ENCODE measurements around the gene LMNTD2.

The LMNTD2 gene

DNA sequence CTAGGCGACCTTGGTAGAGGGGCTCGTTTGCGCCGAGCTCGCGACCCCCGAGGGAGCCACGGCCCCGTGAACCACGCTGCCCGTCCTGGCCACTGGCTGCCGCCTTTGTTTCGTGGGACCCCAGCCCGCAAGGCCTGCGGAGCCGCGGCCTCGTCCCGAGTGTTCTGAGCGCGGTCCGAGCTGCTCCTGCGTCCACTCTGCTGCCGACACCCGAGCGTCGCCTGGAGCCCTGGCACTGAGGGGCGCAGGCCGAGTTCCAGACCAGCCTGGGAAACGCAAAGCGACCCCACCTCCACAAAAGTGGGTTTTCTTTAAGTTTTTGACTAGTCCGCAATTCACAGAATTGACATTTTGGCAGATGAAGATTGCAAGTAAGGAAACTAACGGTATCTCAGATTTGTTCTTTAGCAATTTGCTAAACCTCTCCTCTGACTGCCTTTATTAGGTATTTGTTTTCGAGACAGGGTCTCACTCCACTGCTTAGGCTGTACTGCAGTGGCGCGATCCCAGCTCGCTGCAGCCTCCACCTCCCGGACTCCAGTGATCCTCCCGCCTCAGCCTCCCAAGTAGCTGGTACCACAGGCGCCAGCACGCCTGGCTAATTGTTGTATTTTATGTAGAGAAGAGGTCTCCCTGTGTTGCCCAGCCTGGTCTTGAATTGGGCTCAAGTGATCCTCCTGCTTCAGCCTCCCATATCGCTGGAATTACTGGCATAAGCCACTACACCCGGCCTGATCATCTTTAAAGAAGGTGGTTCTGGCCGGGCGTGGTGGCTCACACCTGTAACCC, 52.6 kb downstream of the LMNTD2 start:
- TF ChIP-seq FOXM1 (IDR thresholded peaks at IDR 0.05; ENCODE audit: borderline replicate concordance, low read depth) (no peak), YY1 (IDR thresholded peaks at IDR 0.05; ENCODE audit: low read depth) (no peak), CREB1 (IDR thresholded peaks at IDR 0.05; ENCODE audit: low read depth) (no peak), TEAD4 (IDR thresholded peaks at IDR 0.05) (no peak), TAF1 (IDR thresholded peaks at IDR 0.05; ENCODE audit: low read depth) (no peak), ZBTB7A (IDR thresholded peaks at IDR 0.05; ENCODE audit: low read depth) (no peak), RAD21 (IDR thresholded peaks at IDR 0.05; ENCODE audit: low read depth) (no peak), NFIC (IDR thresholded peaks at IDR 0.05) (no peak), EGR1 (IDR thresholded peaks at IDR 0.05) (no peak), TCF12 (IDR thresholded peaks at IDR 0.05; ENCODE audit: low read depth) (no peak), EP300 (IDR thresholded peaks at IDR 0.05; ENCODE audit: borderline replicate concordance) (no peak), CEBPB (IDR thresholded peaks at IDR 0.05) (no peak)
- TF ChIP-seq, protein P1, sequence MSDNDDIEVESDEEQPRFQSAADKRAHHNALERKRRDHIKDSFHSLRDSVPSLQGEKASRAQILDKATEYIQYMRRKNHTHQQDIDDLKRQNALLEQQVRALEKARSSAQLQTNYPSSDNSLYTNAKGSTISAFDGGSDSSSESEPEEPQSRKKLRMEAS (IDR thresholded peaks at IDR 0.05) = no peak
- TF ChIP-seq, protein P2, sequence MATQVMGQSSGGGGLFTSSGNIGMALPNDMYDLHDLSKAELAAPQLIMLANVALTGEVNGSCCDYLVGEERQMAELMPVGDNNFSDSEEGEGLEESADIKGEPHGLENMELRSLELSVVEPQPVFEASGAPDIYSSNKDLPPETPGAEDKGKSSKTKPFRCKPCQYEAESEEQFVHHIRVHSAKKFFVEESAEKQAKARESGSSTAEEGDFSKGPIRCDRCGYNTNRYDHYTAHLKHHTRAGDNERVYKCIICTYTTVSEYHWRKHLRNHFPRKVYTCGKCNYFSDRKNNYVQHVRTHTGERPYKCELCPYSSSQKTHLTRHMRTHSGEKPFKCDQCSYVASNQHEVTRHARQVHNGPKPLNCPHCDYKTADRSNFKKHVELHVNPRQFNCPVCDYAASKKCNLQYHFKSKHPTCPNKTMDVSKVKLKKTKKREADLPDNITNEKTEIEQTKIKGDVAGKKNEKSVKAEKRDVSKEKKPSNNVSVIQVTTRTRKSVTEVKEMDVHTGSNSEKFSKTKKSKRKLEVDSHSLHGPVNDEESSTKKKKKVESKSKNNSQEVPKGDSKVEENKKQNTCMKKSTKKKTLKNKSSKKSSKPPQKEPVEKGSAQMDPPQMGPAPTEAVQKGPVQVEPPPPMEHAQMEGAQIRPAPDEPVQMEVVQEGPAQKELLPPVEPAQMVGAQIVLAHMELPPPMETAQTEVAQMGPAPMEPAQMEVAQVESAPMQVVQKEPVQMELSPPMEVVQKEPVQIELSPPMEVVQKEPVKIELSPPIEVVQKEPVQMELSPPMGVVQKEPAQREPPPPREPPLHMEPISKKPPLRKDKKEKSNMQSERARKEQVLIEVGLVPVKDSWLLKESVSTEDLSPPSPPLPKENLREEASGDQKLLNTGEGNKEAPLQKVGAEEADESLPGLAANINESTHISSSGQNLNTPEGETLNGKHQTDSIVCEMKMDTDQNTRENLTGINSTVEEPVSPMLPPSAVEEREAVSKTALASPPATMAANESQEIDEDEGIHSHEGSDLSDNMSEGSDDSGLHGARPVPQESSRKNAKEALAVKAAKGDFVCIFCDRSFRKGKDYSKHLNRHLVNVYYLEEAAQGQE (IDR thresholded peaks at IDR 0.05; ENCODE audit: low read depth) = no peak
- TF ChIP-seq, protein P3, sequence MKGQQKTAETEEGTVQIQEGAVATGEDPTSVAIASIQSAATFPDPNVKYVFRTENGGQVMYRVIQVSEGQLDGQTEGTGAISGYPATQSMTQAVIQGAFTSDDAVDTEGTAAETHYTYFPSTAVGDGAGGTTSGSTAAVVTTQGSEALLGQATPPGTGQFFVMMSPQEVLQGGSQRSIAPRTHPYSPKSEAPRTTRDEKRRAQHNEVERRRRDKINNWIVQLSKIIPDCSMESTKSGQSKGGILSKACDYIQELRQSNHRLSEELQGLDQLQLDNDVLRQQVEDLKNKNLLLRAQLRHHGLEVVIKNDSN (IDR thresholded peaks at IDR 0.05) = no peak

DNA sequence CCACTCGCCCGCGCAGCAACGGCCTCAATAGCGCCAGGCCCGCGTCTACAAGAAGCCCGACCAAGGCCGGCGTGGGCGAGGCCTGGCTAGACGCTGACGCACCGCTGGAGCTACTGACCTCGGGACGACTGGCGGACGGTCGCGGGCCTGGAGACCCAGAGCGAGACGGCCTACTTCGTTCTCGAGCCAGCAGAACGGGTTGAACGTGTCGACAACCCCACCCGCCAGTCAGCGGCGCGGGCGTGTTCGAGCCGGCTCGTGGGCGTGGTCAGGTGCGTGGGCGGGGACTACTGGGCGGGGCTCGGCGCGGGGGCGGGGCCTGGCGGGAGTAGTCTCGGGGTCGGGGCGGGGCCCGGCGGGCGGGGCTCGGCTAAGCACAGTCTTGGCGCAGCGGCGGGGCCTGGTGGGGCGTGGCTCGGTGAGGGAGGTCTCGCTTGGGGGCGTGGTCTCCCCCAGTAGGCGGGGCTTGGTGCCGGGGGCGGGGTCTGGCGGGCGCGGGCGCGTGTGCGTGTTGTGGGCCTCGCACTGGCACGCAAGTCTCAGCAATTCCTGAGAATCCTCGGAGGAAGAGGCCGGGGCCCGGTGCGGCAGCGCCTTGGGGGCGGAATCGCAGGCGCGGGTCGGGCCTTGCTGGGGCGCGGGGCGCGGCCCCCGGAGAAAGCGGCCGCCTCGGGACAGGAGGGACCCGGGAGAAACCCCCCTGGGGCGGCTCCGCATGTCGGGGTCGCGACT, 53.4 kb downstream of the LMNTD2 start, which contains the start of gene RNH1:
Gene RNH1 (minus strand): TSS at position 248 of the 732 bp plus-strand sequence. CDS start 5,080 bp downstream, outside the sequence.
- no peak for TF ChIP-seq NFIC (IDR thresholded peaks at IDR 0.05)
- TF ChIP-seq CEBPB (IDR thresholded peaks at IDR 0.05) = no peak
- TF ChIP-seq, protein P1 (IDR thresholded peaks at IDR 0.05) = peak; percentile 70
- peak; percentile 69 for TF ChIP-seq EGR1 (IDR thresholded peaks at IDR 0.05)
- no peak for TF ChIP-seq YY1 (IDR thresholded peaks at IDR 0.05; ENCODE audit: low read depth)
- no peak for TF ChIP-seq TAF1 (IDR thresholded peaks at IDR 0.05; ENCODE audit: low read depth)
- TF ChIP-seq, protein P3 (IDR thresholded peaks at IDR 0.05) = 0 out of 2 replicates have a peak, but pooled peaks have one; percentile 21
- TF ChIP-seq FOXM1 (IDR thresholded peaks at IDR 0.05; ENCODE audit: borderline replicate concordance, low read depth) = no peak
- TF ChIP-seq TCF12 (IDR thresholded peaks at IDR 0.05; ENCODE audit: low read depth) = no peak
- peak; percentile 47; the same call in 1 of the 2 replicates for TF ChIP-seq TEAD4 (IDR thresholded peaks at IDR 0.05)
- no peak for TF ChIP-seq RAD21 (IDR thresholded peaks at IDR 0.05; ENCODE audit: low read depth)
- TF ChIP-seq EP300 (IDR thresholded peaks at IDR 0.05; ENCODE audit: borderline replicate concordance) = no peak
- no peak; the same call in 1 of the 2 replicates for TF ChIP-seq ZBTB7A (IDR thresholded peaks at IDR 0.05; ENCODE audit: low read depth)
- TF ChIP-seq CREB1 (IDR thresholded peaks at IDR 0.05; ENCODE audit: low read depth) = no peak
- TF ChIP-seq, protein P2 (IDR thresholded peaks at IDR 0.05; ENCODE audit: low read depth) = no peak

DNA sequence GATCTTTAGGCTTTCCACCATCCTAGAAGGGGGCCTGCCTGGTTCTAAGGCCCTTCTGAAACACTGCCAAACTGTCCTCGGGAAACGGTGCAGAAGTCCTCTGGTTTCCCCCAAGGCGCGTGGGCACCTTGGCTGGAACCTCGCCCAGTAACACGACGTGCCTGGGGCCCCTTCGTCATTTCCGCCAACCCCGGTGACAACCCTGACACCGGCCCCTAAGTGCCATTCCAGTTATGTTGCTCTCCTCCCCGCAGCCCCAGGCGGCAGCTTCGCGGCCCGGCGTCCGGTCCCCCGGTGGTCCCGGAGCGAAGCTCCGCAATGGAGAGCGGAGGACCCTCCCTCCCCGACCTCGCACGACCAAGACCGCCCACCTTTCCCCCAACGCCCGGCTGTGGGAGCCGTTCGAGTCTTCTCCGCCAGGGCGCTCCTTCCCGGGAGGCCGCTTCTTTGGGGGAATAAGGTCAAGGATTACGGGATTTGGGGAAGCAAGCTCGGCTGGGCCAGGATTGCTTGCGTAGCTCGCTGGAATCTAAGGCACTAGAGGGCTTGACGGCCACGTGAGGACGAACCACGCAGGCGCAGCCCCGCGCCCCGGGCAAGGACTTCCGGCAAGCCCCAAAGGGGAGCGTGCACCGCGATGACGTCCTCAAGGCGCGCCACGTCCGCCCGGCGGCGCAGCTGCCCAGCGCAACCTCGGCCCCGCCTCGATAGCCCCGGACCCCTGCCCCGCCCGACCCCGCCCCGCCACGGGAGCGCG, 54.1 kb downstream of the LMNTD2 start:
- TF ChIP-seq TEAD4 (IDR thresholded peaks at IDR 0.05) (peak; percentile 13; the same call in 1 of the 2 replicates), EGR1 (IDR thresholded peaks at IDR 0.05) (peak; percentile 29), YY1 (IDR thresholded peaks at IDR 0.05; ENCODE audit: low read depth) (no peak), NFIC (IDR thresholded peaks at IDR 0.05) (peak; percentile 68), TCF12 (IDR thresholded peaks at IDR 0.05; ENCODE audit: low read depth) (no peak), CREB1 (IDR thresholded peaks at IDR 0.05; ENCODE audit: low read depth) (peak; percentile 95), TAF1 (IDR thresholded peaks at IDR 0.05; ENCODE audit: low read depth) (peak; percentile 63)
- TF ChIP-seq, protein P3 (IDR thresholded peaks at IDR 0.05) = peak; percentile 93
- TF ChIP-seq, protein P1 (IDR thresholded peaks at IDR 0.05) = peak; percentile 94
